Panc1 (cell line): ENCODE data around the gene IL4. TPM values are rescaled to one million over a fixed set of nuclear protein-coding genes. Genes with fewer than 3 reads are reported as not detected.

Experiments used
- ATAC-seq: fragments of 200-7000 bp; cut with Tn5 transposase; 2 replicates; pipeline ENCODE4 v1.9.1; 2020; ENCODE audit warnings: mild to moderate bottlenecking, moderate library complexity
- BruUV-seq: library from RNA; stranded (reverse); fragments of 400-500 nt; replicated peaks from 2 replicates; lab custom pipeline; 2021; lab: Mats Ljungman, UMichigan
- CTCF ChIA-PET: fragments of 300-600 bp; sonication (Branson Sonifier 250); formaldehyde crosslinking; loops from one replicate; lab custom pipeline; 2022; ENCODE audit warnings: antibody characterized with exemption; lab: Charles Lee
- POLR2A ChIA-PET: fragments of 300-600 bp; sonication (Branson Sonifier 250); formaldehyde crosslinking; loops from one replicate; lab custom pipeline; 2022; ENCODE audit warnings: antibody characterized with exemption; lab: Charles Lee
- DNase-seq: peaks from one replicate; pipeline ENCODE4 v3.0.0-alpha.2; 2010; ENCODE audit warnings: low read depth, low spot score
- H3K27ac ChIP-seq: 2 replicates; pipeline ENCODE4 v1.5.1; 2011; ENCODE audit warnings: mild to moderate bottlenecking, low read length, inconsistent platforms
- H3K27me3 ChIP-seq: fragments of 200-500 bp; sonication (Bioruptor generic); 2 replicates; pipeline ENCODE4 v1.6.0; 2014; ENCODE audit warnings: low read length, inconsistent platforms; ENCODE audit not compliant: control insufficient read depth, insufficient read depth
- H3K36me3 ChIP-seq: fragments of 200-500 bp; sonication (Bioruptor generic); 2 replicates; pipeline ENCODE4 v1.5.1; 2014; ENCODE audit warnings: inconsistent platforms, mild to moderate bottlenecking, low read length, moderate library complexity; ENCODE audit not compliant: control insufficient read depth, insufficient read depth
- H3K4me1 ChIP-seq: 2 replicates; pipeline ENCODE4 v1.5.1; 2011; ENCODE audit warnings: inconsistent platforms, mild to moderate bottlenecking, low read length, moderate library complexity; ENCODE audit not compliant: control insufficient read depth, insufficient read depth
- H3K4me3 ChIP-seq, 2 experiments: 2 replicates each; pipeline ENCODE4 v1.5.1; 2011 to 2012; ENCODE audit warnings: low read depth in 2 of 2, low read length in 2 of 2, mild to moderate bottlenecking in 2 of 2, inconsistent platforms in 1 of 2, moderate library complexity in 1 of 2
- H3K9me3 ChIP-seq: fragments of 200-500 bp; sonication (Bioruptor generic); 2 replicates; pipeline ENCODE4 v1.5.1; 2014; ENCODE audit warnings: low read depth, mild to moderate bottlenecking, inconsistent platforms, low read length, moderate library complexity; ENCODE audit not compliant: control insufficient read depth, insufficient read depth
- POLR2AphosphoS5 ChIP-seq: IDR thresholded peaks from 2 replicates; pipeline ENCODE4 v1.6.1; 2012; ENCODE audit warnings: mild to moderate bottlenecking, low read depth, low read length, moderate library complexity
- SIN3A ChIP-seq: IDR thresholded peaks from 2 replicates; pipeline ENCODE4 v1.6.1; 2012; ENCODE audit warnings: low read depth, mild to moderate bottlenecking, low read length, moderate library complexity, borderline replicate concordance; ENCODE audit not compliant: insufficient read depth
- TCF7L2 ChIP-seq: IDR thresholded peaks from 2 replicates; pipeline ENCODE4 v1.6.1; 2011; ENCODE audit warnings: mild to moderate bottlenecking, low read depth, low read length, inconsistent platforms
- in situ Hi-C: cut with HindIII; loops from 2 replicates; pipeline ENCODE4 v1.10.0; 2016; ENCODE audit warnings: low sequenced_read_pairs, low pct_unique_long_range_greater_than_20kb
- intact Hi-C: fragments of 100-400 bp; cut with micrococcal nuclease; formaldehyde crosslinking; loops from one replicate; pipeline ENCODE4 v1.10.0; 2022; ENCODE audit not compliant: unreplicated experiment
- total RNA-seq: library from RNA; stranded (reverse); gene quantifications from one replicate; pipeline ENCODE4 v1.2.1, GENCODE V29; 2021; ENCODE audit not compliant: unreplicated experiment
- TF ChIP-seq, protein P1 (sequence below), 2 experiments: IDR thresholded peaks; 2 replicates each; pipeline ENCODE4 v1.6.1; 2011 to 2012; ENCODE audit warnings: low read depth in 2 of 2, control low read depth in 1 of 2, low read length in 1 of 2, mild to moderate bottlenecking in 1 of 2, moderate library complexity in 1 of 2; ENCODE audit not compliant: insufficient read depth in 1 of 2
- TF ChIP-seq, protein P2 (sequence below): fragments of 450-650 bp; IDR thresholded peaks from 2 replicates; pipeline ENCODE4 v1.5.1; 2017; ENCODE audit warnings: mild to moderate bottlenecking

Gene IL4
- total RNA-seq, 1 experiment from 2014 or later = not detected

DNA sequence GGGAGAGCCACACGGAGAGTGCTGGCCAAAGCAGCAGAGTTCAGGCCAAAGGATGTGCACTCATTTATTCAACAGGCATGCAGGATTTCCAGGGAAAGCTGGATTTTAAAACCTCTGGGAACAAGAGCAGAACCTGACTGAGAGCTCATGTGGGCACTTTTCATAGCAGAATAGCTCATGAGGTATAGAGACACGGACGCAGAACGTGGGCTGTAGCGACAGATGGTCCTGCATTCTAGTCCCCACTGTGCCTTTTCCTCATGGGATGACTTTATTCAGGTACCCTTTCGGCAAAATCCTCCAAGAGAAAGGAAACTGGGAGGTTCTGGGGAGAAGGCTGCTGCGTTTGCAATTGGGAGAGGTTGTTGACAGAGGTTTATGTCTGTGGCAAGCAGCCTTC, 5.4 kb downstream of the IL4 start:
- in situ Hi-C loops = no loop called here
- CTCF ChIA-PET = no interaction called here

DNA sequence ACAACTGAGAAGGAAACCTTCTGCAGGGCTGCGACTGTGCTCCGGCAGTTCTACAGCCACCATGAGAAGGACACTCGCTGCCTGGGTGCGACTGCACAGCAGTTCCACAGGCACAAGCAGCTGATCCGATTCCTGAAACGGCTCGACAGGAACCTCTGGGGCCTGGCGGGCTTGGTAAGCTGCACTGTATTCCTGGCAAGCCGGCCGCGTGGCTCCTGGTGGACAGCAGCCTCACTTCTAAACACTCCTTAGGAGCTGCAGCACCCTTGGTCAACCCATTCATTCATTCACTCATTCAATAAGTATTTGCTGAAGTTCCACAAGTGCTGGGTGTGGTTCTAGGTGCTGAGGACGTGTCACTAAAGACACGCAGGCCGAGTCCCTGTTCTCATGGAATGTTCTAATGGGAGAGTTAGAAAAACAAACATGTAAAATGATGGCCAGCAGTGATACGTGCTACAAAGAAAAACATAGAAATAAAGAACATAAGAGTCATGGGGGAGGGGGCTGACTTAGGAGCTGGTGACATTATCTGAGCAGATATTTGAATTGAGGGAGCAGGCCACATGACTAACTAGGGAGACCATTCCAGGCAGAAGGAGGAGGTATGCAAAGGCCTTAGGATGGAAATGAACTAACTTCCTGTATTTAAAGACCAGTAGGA, 6.1 kb downstream of the IL4 start:
- H3K4me1 ChIP-seq = peaks cover 15% of the 10 kb centered on the region
- in situ Hi-C loops (no loop called here), intact Hi-C loops (no loop called here)
- no peaks in the 10 kb centered on the region for H3K9me3 ChIP-seq
- no peak for TF ChIP-seq POLR2AphosphoS5
- TF ChIP-seq, protein P1, sequence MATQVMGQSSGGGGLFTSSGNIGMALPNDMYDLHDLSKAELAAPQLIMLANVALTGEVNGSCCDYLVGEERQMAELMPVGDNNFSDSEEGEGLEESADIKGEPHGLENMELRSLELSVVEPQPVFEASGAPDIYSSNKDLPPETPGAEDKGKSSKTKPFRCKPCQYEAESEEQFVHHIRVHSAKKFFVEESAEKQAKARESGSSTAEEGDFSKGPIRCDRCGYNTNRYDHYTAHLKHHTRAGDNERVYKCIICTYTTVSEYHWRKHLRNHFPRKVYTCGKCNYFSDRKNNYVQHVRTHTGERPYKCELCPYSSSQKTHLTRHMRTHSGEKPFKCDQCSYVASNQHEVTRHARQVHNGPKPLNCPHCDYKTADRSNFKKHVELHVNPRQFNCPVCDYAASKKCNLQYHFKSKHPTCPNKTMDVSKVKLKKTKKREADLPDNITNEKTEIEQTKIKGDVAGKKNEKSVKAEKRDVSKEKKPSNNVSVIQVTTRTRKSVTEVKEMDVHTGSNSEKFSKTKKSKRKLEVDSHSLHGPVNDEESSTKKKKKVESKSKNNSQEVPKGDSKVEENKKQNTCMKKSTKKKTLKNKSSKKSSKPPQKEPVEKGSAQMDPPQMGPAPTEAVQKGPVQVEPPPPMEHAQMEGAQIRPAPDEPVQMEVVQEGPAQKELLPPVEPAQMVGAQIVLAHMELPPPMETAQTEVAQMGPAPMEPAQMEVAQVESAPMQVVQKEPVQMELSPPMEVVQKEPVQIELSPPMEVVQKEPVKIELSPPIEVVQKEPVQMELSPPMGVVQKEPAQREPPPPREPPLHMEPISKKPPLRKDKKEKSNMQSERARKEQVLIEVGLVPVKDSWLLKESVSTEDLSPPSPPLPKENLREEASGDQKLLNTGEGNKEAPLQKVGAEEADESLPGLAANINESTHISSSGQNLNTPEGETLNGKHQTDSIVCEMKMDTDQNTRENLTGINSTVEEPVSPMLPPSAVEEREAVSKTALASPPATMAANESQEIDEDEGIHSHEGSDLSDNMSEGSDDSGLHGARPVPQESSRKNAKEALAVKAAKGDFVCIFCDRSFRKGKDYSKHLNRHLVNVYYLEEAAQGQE (IDR thresholded peaks at IDR 0.05; ENCODE audit: insufficient read depth in 1 of 2, low read depth in 2 of 2, low read length in 1 of 2) = no peak
- TF ChIP-seq, protein P2, sequence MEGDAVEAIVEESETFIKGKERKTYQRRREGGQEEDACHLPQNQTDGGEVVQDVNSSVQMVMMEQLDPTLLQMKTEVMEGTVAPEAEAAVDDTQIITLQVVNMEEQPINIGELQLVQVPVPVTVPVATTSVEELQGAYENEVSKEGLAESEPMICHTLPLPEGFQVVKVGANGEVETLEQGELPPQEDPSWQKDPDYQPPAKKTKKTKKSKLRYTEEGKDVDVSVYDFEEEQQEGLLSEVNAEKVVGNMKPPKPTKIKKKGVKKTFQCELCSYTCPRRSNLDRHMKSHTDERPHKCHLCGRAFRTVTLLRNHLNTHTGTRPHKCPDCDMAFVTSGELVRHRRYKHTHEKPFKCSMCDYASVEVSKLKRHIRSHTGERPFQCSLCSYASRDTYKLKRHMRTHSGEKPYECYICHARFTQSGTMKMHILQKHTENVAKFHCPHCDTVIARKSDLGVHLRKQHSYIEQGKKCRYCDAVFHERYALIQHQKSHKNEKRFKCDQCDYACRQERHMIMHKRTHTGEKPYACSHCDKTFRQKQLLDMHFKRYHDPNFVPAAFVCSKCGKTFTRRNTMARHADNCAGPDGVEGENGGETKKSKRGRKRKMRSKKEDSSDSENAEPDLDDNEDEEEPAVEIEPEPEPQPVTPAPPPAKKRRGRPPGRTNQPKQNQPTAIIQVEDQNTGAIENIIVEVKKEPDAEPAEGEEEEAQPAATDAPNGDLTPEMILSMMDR = no peak
- no peaks in the 10 kb centered on the region for H3K27me3 ChIP-seq
- H3K27ac ChIP-seq = no peak overlapping the region
- CTCF ChIA-PET = no interaction called here
- DNase-seq = no peak
- no TSS peak for BruUV-seq
- no peak overlapping the region for H3K4me3 ChIP-seq
- no peaks in the 10 kb centered on the region for H3K36me3 ChIP-seq
- POLR2A ChIA-PET = no interaction called here
- no peak for ATAC-seq

More for the DNA sequence above, 5.4 kb downstream of the IL4 start:
- POLR2A ChIA-PET = no interaction called here
- intact Hi-C loops = no loop called here
- ATAC-seq (no peak), DNase-seq (no peak)
- BruUV-seq = no TSS peak
- H3K27ac ChIP-seq = no peak overlapping the region
- H3K4me1 ChIP-seq = peaks cover 21% of the 10 kb centered on the region
- no peak overlapping the region for H3K4me3 ChIP-seq
- TF ChIP-seq POLR2AphosphoS5 = no peak
- TF ChIP-seq, protein P1 (IDR thresholded peaks at IDR 0.05; ENCODE audit: insufficient read depth in 1 of 2, low read depth in 2 of 2, low read length in 1 of 2) = no peak
- no peak for TF ChIP-seq TCF7L2
- TF ChIP-seq, protein P2 = no peak
- no peak for TF ChIP-seq SIN3A
- no peaks in the 10 kb centered on the region for H3K27me3 ChIP-seq
- H3K36me3 ChIP-seq = no peaks in the 10 kb centered on the region
- no peaks in the 10 kb centered on the region for H3K9me3 ChIP-seq
